Heart right ventricle (tissue), 16 donors: ENCODE measurements around the gene PIGX. TPM values are rescaled to one million over a fixed set of nuclear protein-coding genes. Genes with fewer than 3 reads are reported as not detected.
"Not testable (repeated sequence)": the region's sequence is repeated elsewhere in the genome, so short reads cannot be mapped to it uniquely, and the experiment has no call there.

ENCODE experiments used
- ATAC-seq, 8 donors: fragments of 200-7000 bp; cut with Tn5 transposase; one replicate each; pipeline ENCODE4 v1.9.1; 2020; ENCODE audit warnings: mild to moderate bottlenecking in 8 of 8, moderate library complexity in 8 of 8, moderate number of reproducible peaks in 1 of 8
- DNase-seq, 2 donors: peaks; one replicate each; pipeline ENCODE4 v3.0.0-alpha.2; 2020
- H3K27ac ChIP-seq, 10 donors: fragments of 200-600 bp; sonication (generic) in 2 of 10; one replicate each; pipeline versions ENCODE4 v1.5.0 to v1.8.0; 2020 to 2022; ENCODE audit warnings: mild to moderate bottlenecking in 3 of 10
- H3K27me3 ChIP-seq, 7 donors: fragments of 200-600 bp; one replicate each; pipeline ENCODE4 v1.8.0; 2021 to 2022; ENCODE audit warnings: mild to moderate bottlenecking in 2 of 7
- H3K36me3 ChIP-seq, 9 donors: fragments of 200-600 bp; sonication (generic) in 1 of 9; one replicate each; pipeline versions ENCODE4 v1.5.0 to v1.8.0; 2020 to 2022; ENCODE audit warnings: mild to moderate bottlenecking in 2 of 9
- H3K4me1 ChIP-seq, 9 donors: fragments of 200-600 bp; sonication (generic) in 1 of 9; one replicate each; pipeline versions ENCODE4 v1.5.0 to v1.8.0; 2020 to 2022; ENCODE audit warnings: mild to moderate bottlenecking in 4 of 9
- H3K4me3 ChIP-seq, 10 donors: fragments of 200-600 bp; sonication (generic) in 2 of 10; one replicate each; pipeline versions ENCODE4 v1.5.0 to v1.8.0; 2020 to 2022; ENCODE audit warnings: mild to moderate bottlenecking in 7 of 10, moderate library complexity in 2 of 10
- H3K9me3 ChIP-seq, 11 donors: fragments of 200-600 bp in 10 of 11; sonication (generic) in 2 of 11; one replicate each; pipeline versions ENCODE4 v1.5.0 to v1.8.0; 2013 to 2022; ENCODE audit warnings: mild to moderate bottlenecking in 2 of 11, control low read depth in 1 of 11, moderate library complexity in 1 of 11
- CTCF ChIP-seq, 9 donors: fragments of 200-600 bp; sonication (generic) in 2 of 9; IDR thresholded peaks; one replicate each; pipeline versions ENCODE4 v1.5.0 to v1.8.0; 2021 to 2022; ENCODE audit warnings: antibody characterized with exemption in 9 of 9, mild to moderate bottlenecking in 5 of 9, moderate library complexity in 1 of 9
- WGBS, 2 donors: extraction: QIAGEN DNeasy Blood & Tissue Kit; methylation state at CpG; one replicate each; pipeline ENCODE4 v1.1.7; 2013; ENCODE audit warnings: inconsistent platforms in 1 of 2; 5-methylcytosine and 5-hydroxymethylcytosine counted together
- intact Hi-C, 10 donors: fragments of 100-400 bp; cut with DNase I; formaldehyde crosslinking; loops; one replicate each; pipeline versions ENCODE4 v1.11.1 to v1.14.2; 2022
- polyA plus RNA-seq, 2 donors: library from polyadenylated mRNA; stranded (reverse); fragments of 200-250 nt; gene quantifications; one replicate each; pipeline ENCODE4 v1.2.3, GENCODE V29; 2013
- total RNA-seq, 10 donors: library from RNA; stranded (reverse); fragmentation: NEBNext Ultra II Directional in 3 of 10; extraction: Animal tissue kit (Norgen Biotek cat#: 25700) in 3 of 10; gene quantifications; one replicate each; pipeline versions ENCODE4 v1.2.1 to v1.2.4, GENCODE V29; 2021 to 2023
- donor health status: Arrhythmogenic right ventricular cardiomyopathy.
- donor health status: ischemic (EF 13 %, LVEDD 7.1; RV severe dilation, severe dysfunction).
- donor health status: healthy with polysubstance abuse.
- donor health status: DM: no; HTN: yes; CAD: no.
- donor health status: DM: no; HTN: no; CAD: no.
- donor health status: ischemic (EF 25% LVEDD 6.9; RV normal size, moderate dysfunction).
- donor health status: ischemic (EF 25% LVEDD 5.7; RV mildly dilated, moderate dysfunction).
- donor health status: healthy.
- donor health status: DM: yes; HTN: yes; CAD: no.
- donor health status: Ischemic cardiomyopathy.
- donor health status: ischemic (EF 35%, LVEDD 5.7; RV mildly dilated, moderate dysfunction).
- donor health status: nonischemic (EF 11% LVEDD 7.7; RV severe dilation, severe dysfunction).
- donor health status: DM: yes; HTN: yes; CAD: no.
- donor health status: PGD.
- donor health status: ischemic (EF 29% LVEDD 5.4; RV normal size, mild dysfunction).
- donor health status: nonischemic (EF 23%, LVEDD 6.1; RV moderate dilation, normal function).

Gene PIGX
- total and polyA plus RNA-seq, 12 donors = 8.3 to 21.9 (median 16.3) TPM

- ATAC-seq (peak; percentile 72 to 88 (median 86)), DNase-seq (peak; percentile 62 to 77)
- H3K27me3 ChIP-seq = no peaks in the 10 kb centered on the region
- intact Hi-C loops = loop anchor here in 2 of 10 donors (2.0 to 10.0 kb wide), 2 partner anchors 156 to 232 kb away; partner anchors contain the start of gene NCBP2 (in 1 of the 2)
- no peaks in the 10 kb centered on the region for H3K9me3 ChIP-seq
- peak in 1 of 9 donors; percentile 5 for TF ChIP-seq CTCF (IDR thresholded peaks at IDR 0.05)
- H3K27ac ChIP-seq = peak overlapping the region; percentile 72 to 97 (median 93)
- H3K36me3 ChIP-seq = peaks cover 0 to 5% (median 0%) of the 10 kb centered on the region in 9 donors
- peaks cover 7 to 23% (median 16%) of the 10 kb centered on the region in 9 donors for H3K4me1 ChIP-seq
- peak overlapping the region; percentile 77 to 98 (median 86) for H3K4me3 ChIP-seq
- WGBS, 2 donors = 6 to 8% methylated on average over 45 to 64 of the region's 64 CpGs
These were observed 587 bp downstream of the PIGX start for GRCh38 chr3:196712514-196713413.

GRCh38 chr3:196717162-196717561, 5.0 kb downstream of the PIGX start:
- 96% methylated on average over 3 of the region's 3 CpGs for WGBS, 2 donors
- not testable (repeated sequence) for H3K27me3 ChIP-seq, H3K4me3 ChIP-seq, DNase-seq, H3K27ac ChIP-seq, ATAC-seq, H3K9me3 ChIP-seq
- Histone ChIP-seq H3K4me1 (peaks cover 0 to 13% (median 10%) of the 10 kb centered on the region in 9 donors), H3K36me3 (peaks cover 0 to 26% (median 4%) of the 10 kb centered on the region in 9 donors)
- intact Hi-C loops = loop anchor here in 1 of 10 donors (10.0 kb wide), 1 partner anchor 228 kb away; the partner anchor contains the start of gene NCBP2

- WGBS, 2 donors = 50 to 97% methylated on average over 2 of the region's 2 CpGs
- H3K9me3 ChIP-seq = peaks cover 0 to 3% (median 0%) of the 10 kb centered on the region in 11 donors
- intact Hi-C loops = no loop called here
- no peaks in the 10 kb centered on the region for H3K4me1 ChIP-seq
- DNase-seq = no peak
- no peak overlapping the region for H3K27ac ChIP-seq
- no peak overlapping the region for H3K4me3 ChIP-seq
- no peak for ATAC-seq
- no peak for TF ChIP-seq CTCF (IDR thresholded peaks at IDR 0.05)
- peaks cover 0 to 61% (median 4%) of the 10 kb centered on the region in 9 donors for H3K36me3 ChIP-seq
- no peaks in the 10 kb centered on the region for H3K27me3 ChIP-seq
These were observed 8.9 kb downstream of the PIGX start for GRCh38 chr3:196721097-196721496.

GRCh38 chr3:196726788-196727675, 14.9 kb downstream of the PIGX start:
- no peak for ATAC-seq
- H3K36me3 ChIP-seq = peaks cover 0 to 74% (median 11%) of the 10 kb centered on the region in 9 donors
- 78 to 88% methylated on average over 7 of the region's 7 CpGs for WGBS, 2 donors

More at GRCh38 chr3:196726788-196727675, 14.9 kb downstream of the PIGX start:
- H3K27me3 ChIP-seq = no peaks in the 10 kb centered on the region
- DNase-seq = no peak
- no peak overlapping the region for H3K4me3 ChIP-seq
- TF ChIP-seq CTCF (IDR thresholded peaks at IDR 0.05) = no peak
- H3K27ac ChIP-seq = peak overlapping the region in 1 of 10 donors; percentile 22
- no peaks in the 10 kb centered on the region for H3K9me3 ChIP-seq
- H3K4me1 ChIP-seq = peaks cover 0 to 11% (median 0%) of the 10 kb centered on the region in 9 donors
- intact Hi-C loops = no loop called here
